ENCODE results near the gene SLC31A1.

Gene SLC31A1

DNA sequence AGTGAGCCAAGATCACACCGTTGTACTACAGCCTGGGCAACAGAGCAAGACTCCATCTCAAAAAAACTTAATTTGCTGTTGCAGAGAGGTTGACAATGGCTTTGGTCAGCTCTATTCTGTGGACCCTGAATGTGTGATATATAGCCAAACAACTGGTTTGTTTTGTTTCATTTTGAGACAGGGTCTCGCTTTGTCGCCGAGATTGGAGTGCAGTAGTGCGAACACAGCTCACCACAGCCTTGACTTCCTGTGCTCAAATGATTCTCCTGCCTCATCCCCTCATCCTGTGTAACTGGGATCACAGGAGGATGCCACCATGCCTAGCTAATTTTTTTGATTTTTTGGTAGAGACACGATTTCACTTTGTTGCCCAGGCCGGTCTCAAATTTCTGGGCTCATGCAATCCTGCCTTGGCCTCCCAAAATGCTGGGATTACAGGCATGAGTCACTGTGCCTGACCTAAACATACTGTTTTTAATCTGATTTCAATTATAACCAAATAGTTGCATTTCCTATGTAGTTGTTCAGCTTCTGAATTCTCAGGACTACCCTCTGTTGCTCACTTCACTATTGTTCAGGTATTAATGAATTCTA lies 72.0 kb downstream of the SLC31A1 start:
- TF ChIP-seq TAF1 (IDR thresholded peaks at IDR 0.05; ENCODE audit: borderline replicate concordance, insufficient read depth, low read length) = no peak
- no peak for TF ChIP-seq FOXP2 (optimal IDR thresholded peaks at IDR 0.05; ENCODE audit: borderline replicate concordance, extremely low read depth, extremely low read length, insufficient read depth)
- no peak for TF ChIP-seq SIN3A (IDR thresholded peaks at IDR 0.05; ENCODE audit: borderline replicate concordance, insufficient read depth, low read length)

DNA sequence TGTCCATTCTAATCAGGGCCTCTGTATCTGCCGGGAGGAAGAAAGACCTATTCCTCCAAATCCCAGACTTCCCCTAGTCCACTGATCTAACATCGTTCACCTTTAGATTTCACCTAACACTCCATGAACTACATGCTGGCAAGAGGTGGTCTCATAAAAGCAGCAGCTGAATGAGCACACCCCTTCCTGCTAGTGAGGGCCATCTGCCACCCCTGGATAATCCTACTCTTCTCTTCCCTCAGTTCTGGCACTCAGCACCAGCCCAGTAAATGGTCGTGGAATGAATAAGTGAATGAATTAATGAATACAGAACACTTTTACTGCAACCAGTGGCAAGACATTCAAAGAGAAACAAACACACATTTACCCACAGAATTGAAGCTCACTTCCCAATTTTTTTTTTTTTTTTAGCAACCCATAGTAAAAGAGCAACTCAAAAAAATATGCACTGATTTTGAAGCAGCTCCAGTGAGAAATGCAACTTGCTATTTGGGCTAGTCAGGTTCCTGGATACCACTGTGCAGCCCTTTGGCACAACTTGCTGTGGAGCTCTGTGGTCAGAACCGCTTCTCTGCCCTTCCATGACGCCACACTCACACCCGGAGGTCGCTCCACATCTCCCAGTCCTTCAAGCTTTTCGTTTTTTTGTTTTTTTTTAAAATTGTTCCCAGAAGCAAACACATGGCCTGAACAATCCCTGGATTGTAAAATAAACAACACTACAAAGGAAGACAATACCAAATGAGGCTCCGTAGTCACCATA lies 75.6 kb downstream of the SLC31A1 start:
- TF ChIP-seq, protein P1, sequence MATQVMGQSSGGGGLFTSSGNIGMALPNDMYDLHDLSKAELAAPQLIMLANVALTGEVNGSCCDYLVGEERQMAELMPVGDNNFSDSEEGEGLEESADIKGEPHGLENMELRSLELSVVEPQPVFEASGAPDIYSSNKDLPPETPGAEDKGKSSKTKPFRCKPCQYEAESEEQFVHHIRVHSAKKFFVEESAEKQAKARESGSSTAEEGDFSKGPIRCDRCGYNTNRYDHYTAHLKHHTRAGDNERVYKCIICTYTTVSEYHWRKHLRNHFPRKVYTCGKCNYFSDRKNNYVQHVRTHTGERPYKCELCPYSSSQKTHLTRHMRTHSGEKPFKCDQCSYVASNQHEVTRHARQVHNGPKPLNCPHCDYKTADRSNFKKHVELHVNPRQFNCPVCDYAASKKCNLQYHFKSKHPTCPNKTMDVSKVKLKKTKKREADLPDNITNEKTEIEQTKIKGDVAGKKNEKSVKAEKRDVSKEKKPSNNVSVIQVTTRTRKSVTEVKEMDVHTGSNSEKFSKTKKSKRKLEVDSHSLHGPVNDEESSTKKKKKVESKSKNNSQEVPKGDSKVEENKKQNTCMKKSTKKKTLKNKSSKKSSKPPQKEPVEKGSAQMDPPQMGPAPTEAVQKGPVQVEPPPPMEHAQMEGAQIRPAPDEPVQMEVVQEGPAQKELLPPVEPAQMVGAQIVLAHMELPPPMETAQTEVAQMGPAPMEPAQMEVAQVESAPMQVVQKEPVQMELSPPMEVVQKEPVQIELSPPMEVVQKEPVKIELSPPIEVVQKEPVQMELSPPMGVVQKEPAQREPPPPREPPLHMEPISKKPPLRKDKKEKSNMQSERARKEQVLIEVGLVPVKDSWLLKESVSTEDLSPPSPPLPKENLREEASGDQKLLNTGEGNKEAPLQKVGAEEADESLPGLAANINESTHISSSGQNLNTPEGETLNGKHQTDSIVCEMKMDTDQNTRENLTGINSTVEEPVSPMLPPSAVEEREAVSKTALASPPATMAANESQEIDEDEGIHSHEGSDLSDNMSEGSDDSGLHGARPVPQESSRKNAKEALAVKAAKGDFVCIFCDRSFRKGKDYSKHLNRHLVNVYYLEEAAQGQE (IDR thresholded peaks at IDR 0.05; ENCODE audit: insufficient read depth in 1 of 2, low read depth in 2 of 2, low read length in 2 of 2) = no peak
- TF ChIP-seq POLR2AphosphoS5 (IDR thresholded peaks at IDR 0.05; ENCODE audit: low read depth, low read length) = no peak
- no peak for TF ChIP-seq SIN3A (IDR thresholded peaks at IDR 0.05; ENCODE audit: borderline replicate concordance, insufficient read depth, low read length)
- TF ChIP-seq TAF1 (IDR thresholded peaks at IDR 0.05; ENCODE audit: borderline replicate concordance, insufficient read depth, low read length) = no peak
- TF ChIP-seq FOXP2 (optimal IDR thresholded peaks at IDR 0.05; ENCODE audit: borderline replicate concordance, extremely low read depth, extremely low read length, insufficient read depth) = no peak

DNA sequence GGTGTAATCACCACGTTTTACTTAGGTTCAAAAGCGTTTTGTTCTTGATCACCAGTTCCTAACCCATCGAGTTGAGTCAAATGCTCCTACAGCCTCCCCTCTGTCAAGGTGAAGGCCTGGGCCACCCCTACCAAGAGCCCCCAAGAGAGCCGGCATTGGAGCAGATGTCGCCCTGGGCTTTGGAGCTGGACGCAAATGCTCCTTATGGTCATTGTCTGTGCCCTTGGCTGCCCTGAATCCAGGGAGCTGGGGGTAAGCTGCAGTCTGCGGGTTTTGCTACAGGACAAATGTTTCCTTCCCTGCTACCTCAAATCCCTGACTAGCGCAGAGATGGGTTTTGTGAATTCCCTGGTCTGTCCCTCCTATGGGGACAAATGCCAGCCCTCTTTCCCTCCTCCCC lies 77.0 kb downstream of the SLC31A1 start:
- TF ChIP-seq SIN3A (IDR thresholded peaks at IDR 0.05; ENCODE audit: borderline replicate concordance, insufficient read depth, low read length) (no peak), POLR2AphosphoS5 (IDR thresholded peaks at IDR 0.05; ENCODE audit: low read depth, low read length) (no peak), FOXP2 (optimal IDR thresholded peaks at IDR 0.05; ENCODE audit: borderline replicate concordance, extremely low read depth, extremely low read length, insufficient read depth) (no peak), TAF1 (IDR thresholded peaks at IDR 0.05; ENCODE audit: borderline replicate concordance, insufficient read depth, low read length) (no peak)
- TF ChIP-seq, protein P1 (IDR thresholded peaks at IDR 0.05; ENCODE audit: insufficient read depth in 1 of 2, low read depth in 2 of 2, low read length in 2 of 2) = no peak

DNA sequence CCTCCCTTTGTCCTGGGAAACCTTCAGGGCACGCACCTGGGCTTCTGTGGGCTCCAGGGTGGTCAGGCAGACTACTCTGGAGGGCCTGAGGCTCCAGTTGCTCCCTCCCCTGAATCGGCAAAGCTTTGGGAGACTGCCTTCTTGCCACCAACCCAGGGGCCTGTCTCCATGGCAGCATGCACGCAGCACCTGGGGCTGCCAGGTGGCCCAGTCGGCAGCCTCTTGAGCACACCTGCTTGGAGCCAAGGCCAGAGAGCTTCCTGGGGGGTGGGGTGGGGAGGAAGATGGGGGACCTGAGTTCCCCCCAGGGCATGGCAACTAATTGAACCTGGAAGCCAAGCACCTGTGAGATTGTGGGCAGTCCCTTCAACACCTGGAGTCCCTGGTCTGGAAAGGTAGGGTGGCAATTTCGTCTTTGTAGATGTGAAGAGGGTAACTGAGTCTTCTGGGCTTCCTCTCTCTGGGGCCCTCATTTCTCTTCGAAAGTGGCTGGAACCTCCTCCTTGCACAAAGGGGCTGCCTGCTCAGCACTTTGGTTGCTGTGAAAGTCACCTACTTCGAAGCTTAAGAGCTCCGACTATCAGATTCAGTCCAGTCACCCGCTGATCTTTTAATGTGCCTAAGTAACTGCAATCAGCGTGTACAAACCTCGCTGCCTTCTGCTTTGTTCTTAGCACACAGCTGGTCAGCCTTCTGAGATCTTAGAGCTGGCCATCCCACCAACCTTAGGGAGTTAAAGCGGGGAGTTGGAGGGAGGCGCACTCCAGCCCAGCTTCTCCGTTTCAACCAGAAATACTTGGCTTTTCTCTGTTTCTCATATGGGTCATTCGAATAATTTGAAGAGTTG lies 77.8 kb downstream of the SLC31A1 start:
- TF ChIP-seq POLR2AphosphoS5 (IDR thresholded peaks at IDR 0.05; ENCODE audit: low read depth, low read length) = no peak
- TF ChIP-seq, protein P1 (IDR thresholded peaks at IDR 0.05; ENCODE audit: insufficient read depth in 1 of 2, low read depth in 2 of 2, low read length in 2 of 2) = no peak
- TF ChIP-seq SIN3A (IDR thresholded peaks at IDR 0.05; ENCODE audit: borderline replicate concordance, insufficient read depth, low read length) = no peak
- no peak for TF ChIP-seq TAF1 (IDR thresholded peaks at IDR 0.05; ENCODE audit: borderline replicate concordance, insufficient read depth, low read length)
- TF ChIP-seq FOXP2 (optimal IDR thresholded peaks at IDR 0.05; ENCODE audit: borderline replicate concordance, extremely low read depth, extremely low read length, insufficient read depth) = no peak

DNA sequence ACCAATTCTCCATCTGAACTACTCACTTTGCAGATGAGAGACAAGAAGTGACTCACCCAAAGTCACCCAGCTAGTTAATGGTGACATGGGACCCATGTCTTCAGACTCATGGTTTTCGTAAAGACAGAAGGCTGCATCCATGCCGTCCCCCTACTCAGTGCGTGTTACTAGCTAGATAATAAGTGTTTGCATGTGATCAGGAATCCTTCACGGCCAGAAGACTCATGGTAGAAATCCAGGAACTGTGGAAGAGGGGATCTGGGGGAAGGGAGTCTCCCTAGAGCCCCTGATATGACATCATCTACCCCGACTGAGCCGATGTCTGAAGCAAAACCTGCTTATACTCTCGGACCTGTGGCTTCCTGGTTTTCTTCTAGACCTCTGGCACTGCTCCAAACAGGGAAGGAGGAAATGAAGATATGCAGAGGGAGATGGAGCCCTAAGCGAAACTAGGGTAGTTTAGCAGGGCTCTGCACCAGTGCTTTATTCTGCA lies 78.5 kb downstream of the SLC31A1 start:
- TF ChIP-seq SIN3A (IDR thresholded peaks at IDR 0.05; ENCODE audit: borderline replicate concordance, insufficient read depth, low read length) = no peak
- no peak for TF ChIP-seq FOXP2 (optimal IDR thresholded peaks at IDR 0.05; ENCODE audit: borderline replicate concordance, extremely low read depth, extremely low read length, insufficient read depth)
- TF ChIP-seq TAF1 (IDR thresholded peaks at IDR 0.05; ENCODE audit: borderline replicate concordance, insufficient read depth, low read length) = no peak
- TF ChIP-seq, protein P1 (IDR thresholded peaks at IDR 0.05; ENCODE audit: insufficient read depth in 1 of 2, low read depth in 2 of 2, low read length in 2 of 2) = no peak
